GM11168 (cell line): ENCODE data around the gene HMOX2.

Experiments used
- in situ Hi-C: fragments of 300-500 bp; cut with MboI; formaldehyde crosslinking; loops from one replicate; pipeline ENCODE4 v1.12.0; 2022; ENCODE audit warnings: low sequenced_read_pairs; ENCODE audit not compliant: unreplicated experiment

Gene HMOX2, protein sequence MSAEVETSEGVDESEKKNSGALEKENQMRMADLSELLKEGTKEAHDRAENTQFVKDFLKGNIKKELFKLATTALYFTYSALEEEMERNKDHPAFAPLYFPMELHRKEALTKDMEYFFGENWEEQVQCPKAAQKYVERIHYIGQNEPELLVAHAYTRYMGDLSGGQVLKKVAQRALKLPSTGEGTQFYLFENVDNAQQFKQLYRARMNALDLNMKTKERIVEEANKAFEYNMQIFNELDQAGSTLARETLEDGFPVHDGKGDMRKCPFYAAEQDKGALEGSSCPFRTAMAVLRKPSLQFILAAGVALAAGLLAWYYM

DNA sequence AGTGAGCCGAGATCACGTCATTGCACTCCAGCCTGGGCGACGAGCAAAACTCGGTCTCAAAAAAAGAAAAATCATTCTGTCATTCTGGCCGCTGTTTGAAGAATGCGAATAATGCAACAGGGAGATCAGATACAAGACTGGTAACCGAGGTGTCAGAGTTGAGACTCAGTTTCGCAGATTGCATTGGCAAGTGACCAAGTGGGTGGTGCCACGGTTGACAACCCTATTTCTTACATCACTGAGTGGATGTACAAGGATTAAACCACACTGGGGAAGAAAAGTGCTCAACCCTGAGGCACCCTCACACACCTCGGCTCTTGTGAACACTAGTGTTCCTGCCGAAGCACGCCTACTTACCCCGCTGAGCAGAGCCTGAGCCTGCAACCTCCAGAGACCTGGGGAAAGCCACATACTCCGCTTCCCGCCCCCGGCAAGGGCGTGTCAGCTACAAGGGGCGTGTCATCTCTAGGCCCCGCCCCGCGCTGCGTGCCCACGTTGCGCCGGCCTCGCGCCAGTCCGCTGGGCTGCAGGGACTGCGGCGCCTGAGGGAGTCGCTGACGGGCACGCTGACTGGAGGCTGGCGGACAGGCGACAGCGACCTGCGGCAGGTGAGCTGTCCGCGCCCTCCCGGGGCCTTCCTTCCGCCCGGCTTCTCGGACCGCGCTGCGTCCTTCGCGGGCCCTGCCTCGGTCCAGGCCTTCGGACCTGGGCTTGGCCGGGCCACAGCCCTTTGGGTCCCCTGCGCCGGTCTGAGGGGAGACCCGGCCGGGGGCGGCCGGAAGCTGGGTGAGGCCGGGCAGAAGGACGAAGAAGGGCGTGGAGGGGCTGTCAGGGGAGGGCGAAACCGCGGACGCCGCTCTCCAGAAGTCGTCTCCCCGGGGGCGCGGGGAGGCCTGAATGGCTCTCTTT is at the start of gene HMOX2:
Gene HMOX2 (plus strand): TSS at position 519 of the 909 bp plus-strand sequence. CDS start 29,127 bp downstream, outside the sequence.
- in situ Hi-C loops = no loop called here

DNA sequence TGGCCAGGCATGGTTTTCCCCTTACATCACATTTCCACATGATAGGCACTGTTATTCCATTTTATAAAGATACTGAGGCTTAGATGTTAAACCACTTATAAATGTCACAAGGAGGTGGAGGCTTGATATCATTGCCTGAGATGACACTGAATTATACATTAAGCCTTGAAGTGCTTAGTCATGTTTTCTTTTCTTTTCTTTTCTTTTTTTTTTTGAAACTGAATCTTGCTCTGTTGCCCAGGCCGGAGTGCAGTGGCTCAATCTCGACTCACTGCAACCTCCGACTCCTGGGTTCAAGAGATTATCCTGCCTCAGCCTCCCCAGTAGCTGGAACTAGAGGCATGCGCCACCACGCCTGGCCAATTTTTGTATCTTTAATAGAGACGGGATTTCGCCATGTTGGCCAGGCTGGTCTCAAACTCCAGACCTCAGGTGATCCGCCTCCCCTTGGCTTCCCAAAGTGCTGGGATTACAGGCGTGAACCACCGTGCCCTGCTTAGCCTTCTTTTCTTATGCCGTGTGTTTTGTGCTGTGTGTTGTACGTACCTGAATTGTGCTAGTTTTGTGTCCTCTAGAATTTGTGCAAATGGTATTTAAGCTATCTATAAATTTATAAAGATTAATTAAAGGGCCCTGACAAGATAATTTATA is 49.4 kb upstream of the HMOX2 start:
- in situ Hi-C loops = no loop called here

DNA sequence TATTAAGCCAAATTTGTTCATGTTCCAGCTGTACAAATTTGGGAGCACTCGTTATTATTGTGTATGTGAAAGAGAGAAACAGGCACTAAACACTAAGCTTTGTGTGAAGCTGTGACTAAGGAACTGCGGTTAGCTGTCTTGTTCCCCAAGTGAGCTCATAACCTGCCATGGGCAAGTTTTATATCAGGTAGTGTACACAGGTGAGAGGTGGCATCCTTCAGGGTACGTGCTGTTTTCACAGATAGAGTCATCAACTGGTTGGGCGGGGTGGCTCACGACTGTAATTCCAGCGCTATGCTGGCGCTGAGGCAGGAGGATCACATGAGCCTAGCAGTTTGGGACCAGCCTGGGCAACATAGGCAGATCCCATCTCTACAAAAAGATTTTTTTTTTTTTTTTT is 47.7 kb upstream of the HMOX2 start:
- in situ Hi-C loops = no loop called here

DNA sequence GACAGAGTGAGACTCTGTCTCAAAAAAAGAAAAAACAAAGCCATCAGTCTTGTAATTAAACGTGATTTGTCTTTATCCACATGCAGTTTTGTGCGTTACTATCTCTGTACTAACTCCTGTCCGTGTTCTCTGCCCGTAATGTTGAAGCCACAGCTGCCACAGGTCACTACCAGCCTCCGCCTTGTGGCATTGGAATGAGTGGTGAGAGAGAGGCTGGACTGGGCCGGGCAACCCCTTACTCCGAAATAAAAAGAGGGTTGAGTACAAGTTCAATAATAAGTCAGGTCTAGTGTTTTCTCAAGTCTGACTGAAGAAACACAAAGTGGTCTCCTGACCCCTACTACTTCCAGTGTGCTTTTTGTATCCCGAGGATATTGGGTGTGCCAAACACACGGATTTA is 45.2 kb upstream of the HMOX2 start:
- in situ Hi-C loops = no loop called here

DNA sequence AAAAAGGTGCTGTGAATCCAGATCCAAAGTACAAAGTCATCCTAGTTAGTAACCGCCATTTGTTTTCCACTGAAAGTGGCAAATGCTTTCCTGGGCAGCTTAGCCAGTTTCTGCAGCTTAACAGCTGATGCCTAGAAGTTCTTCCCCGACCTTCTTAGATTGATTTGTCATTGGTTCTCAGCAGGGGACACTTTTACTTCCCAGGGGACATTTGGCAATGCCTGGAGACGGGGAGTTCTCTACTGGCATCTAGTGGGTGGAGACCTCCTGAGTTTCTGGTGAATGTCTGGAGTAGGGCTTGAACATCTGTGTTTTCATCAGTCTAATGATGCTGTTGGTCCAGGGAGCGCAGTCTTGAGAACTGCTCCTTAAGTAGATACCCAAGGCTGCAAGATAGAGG is 43.0 kb upstream of the HMOX2 start:
- in situ Hi-C loops = no loop called here

DNA sequence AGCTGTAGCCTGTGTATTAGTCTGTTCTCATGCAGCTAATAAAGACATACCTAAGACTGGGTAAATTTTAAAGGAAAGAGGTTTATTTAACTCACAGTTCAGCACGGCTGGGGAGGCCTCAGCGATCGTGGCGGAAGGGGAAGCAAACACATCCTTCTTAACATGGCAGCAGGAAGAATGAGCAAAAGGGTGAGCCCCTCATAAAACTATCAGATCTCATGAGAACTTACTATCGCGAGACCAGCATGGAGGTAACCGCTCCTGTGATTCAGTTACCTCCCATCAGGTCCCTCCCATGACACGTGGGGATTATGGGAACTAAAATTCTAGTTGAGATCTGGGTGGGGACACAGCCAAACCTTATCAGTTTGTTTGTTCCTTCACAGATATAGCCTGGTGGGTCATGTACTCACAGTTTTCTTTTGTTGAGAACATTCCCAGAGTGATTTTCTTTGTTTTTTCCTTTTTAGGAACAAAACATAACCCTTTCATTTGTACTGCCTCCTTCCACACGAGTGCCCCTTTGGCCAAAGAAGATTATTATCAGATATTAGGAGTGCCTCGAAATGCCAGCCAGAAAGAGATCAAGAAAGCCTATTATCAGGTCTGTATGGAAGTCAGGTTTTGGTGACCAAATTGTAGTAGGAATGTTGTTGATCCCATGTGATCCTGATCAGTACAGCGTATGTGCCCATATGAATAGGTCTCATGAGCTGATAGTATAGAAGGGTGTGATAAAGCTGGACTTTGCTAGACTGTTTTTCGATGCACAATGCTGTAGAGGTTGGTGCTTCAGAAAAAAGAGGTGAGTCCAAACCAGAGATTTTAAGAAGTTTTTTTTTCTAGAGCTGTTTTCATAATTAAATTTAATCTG is 42.0 kb upstream of the HMOX2 start:
- in situ Hi-C loops = no loop called here

DNA sequence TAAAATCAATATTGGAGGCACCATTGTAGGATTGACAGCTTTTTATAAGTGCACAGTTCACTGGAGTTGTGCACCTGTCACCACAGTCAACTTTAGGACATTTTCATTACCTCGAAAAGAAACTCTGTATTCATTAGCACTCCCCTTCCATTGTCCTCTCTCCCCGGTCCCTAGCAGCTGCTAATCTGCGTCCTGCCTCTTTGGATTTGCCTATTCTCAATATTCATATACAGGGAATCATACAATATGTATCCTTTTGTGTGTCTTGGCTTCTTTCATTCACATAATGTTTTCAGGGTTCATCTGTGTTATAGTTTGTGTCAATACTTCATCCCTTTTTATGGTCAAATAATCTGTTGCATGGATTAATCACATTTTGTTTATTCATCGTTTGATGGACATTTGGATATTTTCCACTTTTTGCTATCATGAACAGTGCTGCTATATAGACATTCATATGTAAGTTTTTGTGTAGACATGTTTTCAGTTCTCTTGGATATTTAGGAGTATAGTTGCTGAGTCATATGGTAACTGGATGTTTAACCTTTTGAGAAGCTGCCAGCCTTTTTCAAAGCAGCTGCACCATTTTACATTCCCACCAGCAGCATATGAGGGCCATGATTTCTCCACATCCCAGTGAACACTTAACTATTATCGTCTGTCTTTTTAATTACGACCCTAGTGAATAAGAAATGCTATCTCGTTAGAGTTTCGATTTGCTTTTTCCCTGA is 40.7 kb upstream of the HMOX2 start:
- in situ Hi-C loops = no loop called here

DNA sequence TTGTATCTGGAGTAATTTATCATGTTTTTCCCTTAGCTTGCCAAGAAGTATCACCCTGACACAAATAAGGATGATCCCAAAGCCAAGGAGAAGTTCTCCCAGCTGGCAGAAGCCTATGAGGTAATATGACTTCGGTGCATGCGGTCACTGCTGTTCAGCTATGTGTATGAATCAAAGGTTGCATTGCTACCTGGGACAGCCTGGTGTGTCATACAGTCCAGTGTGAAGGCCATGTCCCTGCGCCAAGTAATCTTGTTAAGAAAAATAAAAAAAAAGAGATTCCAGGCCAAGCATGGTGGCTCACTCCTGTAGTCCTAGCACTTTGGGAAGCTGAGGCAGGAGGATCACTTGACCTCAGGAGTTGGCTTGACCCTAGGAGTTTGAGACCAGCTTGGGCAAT is 38.8 kb upstream of the HMOX2 start:
- in situ Hi-C loops = no loop called here

DNA sequence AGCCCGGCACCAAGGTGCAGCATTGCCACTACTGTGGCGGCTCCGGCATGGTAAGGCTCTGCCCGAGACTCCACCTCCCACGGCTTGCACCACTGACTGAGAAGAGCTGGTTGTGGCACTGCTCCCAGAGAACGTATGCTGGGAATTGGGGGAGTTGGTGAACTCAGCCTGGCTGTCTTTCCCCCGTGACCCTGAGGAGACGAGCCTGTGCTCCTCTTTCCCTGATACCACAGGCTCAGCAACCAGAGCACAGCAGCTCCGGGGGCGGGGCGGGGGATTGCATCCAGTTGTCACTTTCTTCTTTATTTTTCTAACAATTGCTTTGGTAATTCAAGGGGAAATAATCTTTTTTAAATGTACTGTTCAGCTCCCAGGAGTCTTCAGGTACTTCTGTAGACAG is 33.8 kb upstream of the HMOX2 start:
- in situ Hi-C loops = no loop called here

DNA sequence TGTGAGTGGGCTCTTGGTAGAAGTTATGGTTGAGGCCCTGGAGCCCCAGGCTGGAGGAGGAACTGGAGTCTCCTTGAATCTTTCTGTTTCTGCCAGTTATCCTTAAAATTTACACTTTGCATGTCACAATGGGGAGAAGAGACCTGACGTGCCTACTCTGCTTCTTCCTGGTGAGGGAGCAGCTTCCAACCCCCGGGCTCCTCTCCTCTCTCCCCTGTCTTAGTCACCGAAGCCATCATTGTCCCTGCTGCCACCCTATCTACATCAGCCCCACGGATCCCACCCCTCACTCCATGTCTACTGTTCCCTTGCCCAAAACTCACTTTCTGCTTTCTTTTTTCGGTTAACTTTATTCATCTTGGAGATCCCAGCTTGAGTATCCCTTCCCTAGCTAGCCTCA is 32.9 kb upstream of the HMOX2 start:
- in situ Hi-C loops = no loop called here

DNA sequence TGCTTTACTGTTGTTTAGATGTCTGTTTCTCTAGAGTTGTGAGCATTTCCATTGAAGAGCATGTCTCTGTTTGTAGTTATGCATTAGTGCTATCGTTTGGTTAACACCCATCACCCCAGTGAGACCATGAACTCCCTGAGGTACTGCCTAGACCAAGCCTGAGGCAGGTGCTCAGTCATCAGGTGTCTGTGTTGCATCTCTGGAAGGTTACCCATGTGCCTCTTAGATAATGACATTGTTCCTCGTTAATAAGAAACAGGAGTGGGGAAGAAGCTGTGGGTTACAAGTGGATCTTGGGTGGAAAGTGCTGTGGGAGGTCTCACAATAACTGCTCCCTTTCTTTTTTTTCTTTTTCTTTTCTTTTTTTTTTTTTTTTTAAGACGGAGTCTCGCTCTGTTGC is 32.2 kb upstream of the HMOX2 start:
- in situ Hi-C loops = no loop called here

DNA sequence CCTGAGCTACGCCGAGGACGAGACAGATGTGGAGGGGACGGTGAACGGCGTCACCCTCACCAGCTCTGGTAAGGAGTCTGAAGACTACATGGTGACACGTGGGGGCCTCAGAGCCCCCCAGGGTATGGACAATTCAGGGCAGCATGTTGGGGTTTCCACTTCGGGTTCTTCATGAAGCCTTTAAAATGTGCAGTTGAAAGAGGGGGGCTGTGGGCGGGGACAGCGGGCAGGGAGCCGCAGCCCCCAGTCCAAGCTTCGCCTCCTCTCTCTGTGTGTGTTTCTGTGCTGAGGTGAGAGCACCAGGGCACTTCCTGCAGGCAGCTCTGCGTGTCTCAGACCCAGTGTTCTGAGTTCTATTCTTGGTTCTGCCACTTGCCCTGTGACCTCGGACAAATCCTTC is 25.8 kb upstream of the HMOX2 start:
- in situ Hi-C loops = no loop called here

DNA sequence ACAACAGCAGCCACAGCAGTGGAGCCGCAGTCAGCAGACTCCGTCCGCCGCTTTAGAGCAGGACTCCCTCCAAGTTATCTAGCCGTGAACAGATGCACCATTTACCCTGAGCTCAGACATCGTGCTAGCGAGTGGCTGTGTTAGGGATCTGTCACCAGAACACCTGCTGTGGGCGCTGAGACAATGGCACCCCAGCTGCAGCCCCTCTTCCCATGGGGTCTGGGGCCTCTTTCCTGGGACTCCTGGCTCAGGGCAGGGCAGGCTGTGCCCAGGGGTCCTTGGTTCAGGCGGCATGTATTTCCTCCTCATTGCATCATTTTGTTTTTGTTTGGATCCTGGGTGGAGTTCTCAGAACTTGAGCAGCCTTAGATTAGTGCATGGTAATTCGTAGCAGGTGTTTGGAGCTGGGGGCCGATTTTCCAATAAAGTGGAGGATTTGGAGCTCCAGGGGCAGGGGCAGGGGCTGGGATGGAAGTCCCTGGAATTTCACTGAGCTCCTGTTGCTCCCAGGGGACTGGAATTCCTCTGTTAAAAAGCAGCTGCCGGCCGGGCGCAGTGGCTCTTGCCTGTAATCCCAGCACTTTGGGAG is 25.2 kb upstream of the HMOX2 start:
- in situ Hi-C loops = no loop called here

DNA sequence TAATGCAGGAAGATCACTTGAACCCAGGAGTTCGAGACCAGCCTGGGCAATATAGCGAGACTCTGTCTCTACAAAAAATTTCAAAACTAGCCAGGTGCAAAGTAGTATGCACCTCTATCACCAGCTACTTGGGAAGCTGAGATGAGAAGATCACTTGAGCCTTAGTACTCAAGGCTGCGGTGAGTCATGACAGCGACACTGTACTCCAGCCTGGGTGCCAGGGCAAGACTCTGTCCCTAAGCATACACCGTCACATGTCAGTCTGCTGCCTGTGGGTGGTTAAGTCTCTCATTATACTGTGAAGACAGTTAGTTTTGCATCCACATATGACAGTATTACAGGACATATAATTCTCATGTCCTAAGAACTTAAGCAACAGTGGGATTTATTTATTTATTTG is 23.5 kb upstream of the HMOX2 start:
- in situ Hi-C loops = no loop called here

DNA sequence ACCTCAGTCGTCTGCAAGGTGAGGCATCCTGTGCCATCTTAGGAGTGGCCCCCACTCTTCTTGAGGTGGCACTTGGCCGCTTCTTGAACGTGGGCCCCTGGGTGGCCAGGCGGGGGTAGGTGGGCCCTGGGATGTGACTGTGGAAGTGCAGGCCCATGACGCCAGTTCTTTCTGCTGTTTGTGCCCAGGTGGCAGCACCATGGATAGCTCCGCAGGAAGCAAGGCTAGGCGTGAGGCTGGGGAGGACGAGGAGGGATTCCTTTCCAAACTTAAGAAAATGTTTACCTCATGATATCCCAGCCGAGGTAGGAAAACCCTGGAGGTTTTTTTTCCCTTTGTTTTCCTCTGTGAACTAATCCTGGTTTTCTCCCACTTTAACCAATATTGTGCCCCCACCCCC is 21.6 kb upstream of the HMOX2 start:
- in situ Hi-C loops = no loop called here

DNA sequence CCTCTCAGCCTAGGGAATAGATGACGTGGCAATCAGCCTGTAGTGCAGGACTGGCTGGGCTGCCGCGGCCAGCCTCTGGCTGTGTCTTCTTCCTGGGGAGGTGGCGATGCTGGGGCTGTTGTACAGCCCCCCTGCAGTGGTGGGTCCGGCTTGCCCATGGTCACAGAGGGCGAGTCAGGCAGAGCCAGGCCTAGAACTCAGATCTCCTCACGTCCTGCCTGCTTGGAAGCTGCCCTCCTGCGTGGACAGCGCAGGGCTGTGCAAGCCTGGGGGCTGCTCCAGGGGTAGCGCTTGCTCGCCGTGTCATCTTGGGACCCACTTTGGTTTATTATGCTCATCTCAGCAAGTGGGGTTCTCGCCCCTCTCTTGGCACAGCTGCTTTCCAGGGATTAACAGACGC is 21.1 kb upstream of the HMOX2 start:
- in situ Hi-C loops = no loop called here

DNA sequence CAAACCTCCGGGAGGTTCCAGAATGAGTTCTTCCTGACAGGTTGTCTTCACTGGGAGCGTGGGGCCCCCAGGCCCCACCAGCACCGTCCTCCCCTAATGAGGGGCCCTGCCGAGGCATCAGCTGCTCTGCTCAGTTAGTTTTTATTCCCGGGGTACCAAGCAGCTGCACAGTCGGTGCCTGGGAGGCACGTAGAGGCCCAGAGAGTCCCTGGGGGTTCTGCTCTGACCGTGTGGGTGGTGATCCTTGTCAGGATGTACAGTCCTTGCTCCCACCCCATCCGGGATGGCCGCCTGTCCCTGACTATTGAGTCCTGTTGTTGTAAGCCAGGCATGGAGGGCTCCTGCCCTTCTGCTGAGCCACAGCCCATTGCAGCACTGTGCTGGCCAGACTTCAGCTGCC is 20.2 kb upstream of the HMOX2 start:
- in situ Hi-C loops = no loop called here

DNA sequence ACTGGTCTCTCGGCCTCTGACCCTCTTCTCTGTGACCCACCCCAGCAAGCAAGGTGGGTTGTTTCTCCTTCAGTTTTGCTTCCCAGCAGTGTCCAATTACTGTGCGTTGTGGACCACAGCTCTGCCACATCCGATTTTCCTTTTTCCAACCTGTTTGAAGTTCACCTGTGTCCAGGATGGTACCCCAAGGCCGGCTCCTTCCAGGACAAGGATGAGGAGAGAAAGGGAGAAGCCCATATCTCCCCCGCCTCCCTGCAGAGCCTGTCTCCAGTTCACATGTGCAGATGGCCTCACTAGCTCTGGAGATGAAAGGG is 15.3 kb upstream of the HMOX2 start:
- in situ Hi-C loops = no loop called here
